Measurements from ENCODE around the gene CDCA7L.
"Not testable (repeated sequence)": the region's sequence is repeated elsewhere in the genome, so short reads cannot be mapped to it uniquely, and the experiment has no call there.

CDCA7L gene

GRCh38 chr7:21891291-21891690 lies 54.4 kb downstream of the CDCA7L start:
- no peak for TF ChIP-seq CTCF (conservative IDR thresholded peaks at IDR 0.05; ENCODE audit: low read length)
- DNase-seq (ENCODE audit: low read depth) = no peak
- H3K4me3 ChIP-seq (ENCODE audit: low read length) = no peak overlapping the region

GRCh38 chr7:21887779-21888178 lies 57.9 kb downstream of the CDCA7L start:
- no peak for TF ChIP-seq CTCF (conservative IDR thresholded peaks at IDR 0.05; ENCODE audit: low read length)
- H3K4me3 ChIP-seq (ENCODE audit: low read length) = no peak overlapping the region
- no peak for DNase-seq (ENCODE audit: low read depth)

- no peak for DNase-seq (ENCODE audit: low read depth)
- H3K4me3 ChIP-seq (ENCODE audit: low read length) = no peak overlapping the region
- no peak for TF ChIP-seq CTCF (conservative IDR thresholded peaks at IDR 0.05; ENCODE audit: low read length)
These were observed 58.3 kb downstream of the CDCA7L start for GRCh38 chr7:21887353-21887752.

- H3K4me3 ChIP-seq (ENCODE audit: low read length) = no peak overlapping the region
- no peak for DNase-seq (ENCODE audit: low read depth)
- TF ChIP-seq CTCF (conservative IDR thresholded peaks at IDR 0.05; ENCODE audit: low read length) = no peak
These were observed 59.3 kb downstream of the CDCA7L start for GRCh38 chr7:21886396-21886795.

- no peak for DNase-seq (ENCODE audit: low read depth)
- no peak overlapping the region for H3K4me3 ChIP-seq (ENCODE audit: low read length)
- no peak for TF ChIP-seq CTCF (conservative IDR thresholded peaks at IDR 0.05; ENCODE audit: low read length)
These were observed 61.2 kb downstream of the CDCA7L start for GRCh38 chr7:21884496-21884895.

- not testable (repeated sequence) for H3K4me3 ChIP-seq (ENCODE audit: low read length); DNase-seq (ENCODE audit: low read depth)
These were observed 62.2 kb downstream of the CDCA7L start for GRCh38 chr7:21883501-21883900.

GRCh38 chr7:21883069-21883468 lies 62.6 kb downstream of the CDCA7L start:
- no peak overlapping the region for H3K4me3 ChIP-seq (ENCODE audit: low read length)
- TF ChIP-seq CTCF (conservative IDR thresholded peaks at IDR 0.05; ENCODE audit: low read length) = no peak
- no peak for DNase-seq (ENCODE audit: low read depth)

- DNase-seq (ENCODE audit: low read depth) = peak; percentile 12
- no peak overlapping the region for H3K4me3 ChIP-seq (ENCODE audit: low read length)
- TF ChIP-seq CTCF (conservative IDR thresholded peaks at IDR 0.05; ENCODE audit: low read length) = no peak
These were observed 75.8 kb downstream of the CDCA7L start for GRCh38 chr7:21869785-21870402.

Measured in AG10803 (cell line).